Endothelial cell of umbilical vein (primary cell): ENCODE results near the gene HNRNPU. TPM values are rescaled to one million over a fixed set of nuclear protein-coding genes. Genes with fewer than 3 reads are reported as not detected.

Source experiments
- BruUV-seq: library from RNA; stranded (reverse); fragments of 400-500 nt; replicated peaks from 2 replicates; lab custom pipeline; 2021; lab: Mats Ljungman, UMichigan
- CTCF ChIA-PET: fragments of 300-600, 350-600 bp; sonication (Branson Sonifier 250); formaldehyde crosslinking; loops from one replicate; lab custom pipeline; 2021; ENCODE audit warnings: antibody characterized with exemption, inconsistent platforms; lab: Charles Lee
- POLR2A ChIA-PET: fragments of 300-600, 350-600 bp; sonication (Branson Sonifier 250); formaldehyde crosslinking; loops from one replicate; lab custom pipeline; 2021; ENCODE audit warnings: antibody characterized with exemption, inconsistent platforms; lab: Charles Lee
- DNase-seq: peaks from one replicate; pipeline ENCODE4 v3.0.0-alpha.2; 2011; ENCODE audit warnings: low read depth, low spot score
- FAIRE-seq: peaks from 2 replicates; lab custom pipeline; 2011; peaks lifted over from hg19 to GRCh38; lab: Jason Lieb, UNC
- H2AFZ ChIP-seq: 2 replicates; pipeline ENCODE4 v1.6.0; 2012; ENCODE audit warnings: low read depth, low read length, control low read depth, inconsistent platforms
- H3K27ac ChIP-seq: 2 replicates; pipeline ENCODE4 v1.5.1; 2011; ENCODE audit warnings: low read depth, mild to moderate bottlenecking, control low read depth, low read length, moderate library complexity; ENCODE audit not compliant: insufficient read depth
- H3K27me3 ChIP-seq, 2 experiments: 2 replicates each; pipeline versions ENCODE4 v1.6.0 to v1.6.1; 2011; ENCODE audit warnings: low read length in 2 of 2, mixed read lengths in 1 of 2; ENCODE audit not compliant: control insufficient read depth in 2 of 2, insufficient read depth in 2 of 2
- H3K36me3 ChIP-seq, 2 experiments: 2 replicates in 1 of 2; 3 replicates in 1 of 2; pipeline ENCODE4 v1.5.1; 2011; ENCODE audit warnings: low read length in 2 of 2, mild to moderate bottlenecking in 1 of 2, moderate library complexity in 1 of 2; ENCODE audit not compliant: control insufficient read depth in 2 of 2, insufficient read depth in 2 of 2; ENCODE audit errors: extremely low read depth in 1 of 2
- H3K4me1 ChIP-seq: 3 replicates; pipeline ENCODE4 v1.5.1; 2011; ENCODE audit warnings: mild to moderate bottlenecking, low read length; ENCODE audit not compliant: control insufficient read depth, insufficient read depth; ENCODE audit errors: extremely low read depth
- H3K4me2 ChIP-seq: 2 replicates; pipeline ENCODE4 v1.6.1; 2011; ENCODE audit warnings: low read length, control low read depth, mixed read lengths; ENCODE audit not compliant: insufficient read depth
- H3K4me3 ChIP-seq, 3 experiments: fragments of 200-600 bp in 1 of 3; sonication (generic), shearing (Covaris generic) in 1 of 3; replicated peaks in 1 of 3; 2 replicates each; pipeline ENCODE4 v1.5.1; 2011 to 2016; ENCODE audit warnings: control low read depth in 3 of 3, low read length in 3 of 3, mild to moderate bottlenecking in 2 of 3, inconsistent platforms in 1 of 3, low read depth in 1 of 3, moderate library complexity in 1 of 3; ENCODE audit not compliant: insufficient read depth in 1 of 3
- H3K79me2 ChIP-seq: 2 replicates; pipeline ENCODE4 v1.6.0; 2012; ENCODE audit warnings: low read length, inconsistent platforms; ENCODE audit not compliant: control insufficient read depth, insufficient read depth
- H3K9ac ChIP-seq: replicated peaks from 2 replicates; pipeline ENCODE3; 2011; ENCODE audit warnings: low read length, control low read depth; ENCODE audit not compliant: insufficient read depth; ENCODE audit errors: extremely low read depth
- H3K9me1 ChIP-seq: replicated peaks from 3 replicates; pipeline ENCODE4 v1.6.0; 2011; ENCODE audit warnings: mild to moderate bottlenecking, low read length; ENCODE audit not compliant: control insufficient read depth, insufficient read depth; ENCODE audit errors: extremely low read depth
- H3K9me3 ChIP-seq: replicated peaks from 2 replicates; pipeline ENCODE4 v1.5.1; 2012; ENCODE audit warnings: low read length, inconsistent platforms; ENCODE audit not compliant: control insufficient read depth, insufficient read depth
- H4K20me1 ChIP-seq: replicated peaks from 2 replicates; pipeline ENCODE3; 2011; ENCODE audit warnings: mild to moderate bottlenecking, low read length; ENCODE audit not compliant: control insufficient read depth, insufficient read depth; ENCODE audit errors: extremely low read depth
- CTCF ChIP-seq, 2 donors: IDR thresholded peaks; 1 replicate in 1 of 2; 2 replicates in 1 of 2; pipeline ENCODE4 v1.5.1; 2011; ENCODE audit warnings: low read length in 2 of 2, mild to moderate bottlenecking in 2 of 2, moderate library complexity in 2 of 2, control low read depth in 1 of 2, inconsistent platforms in 1 of 2, low read depth in 1 of 2; ENCODE audit not compliant: insufficient read depth in 1 of 2; ENCODE audit errors: extremely low read depth in 1 of 2
- EZH2 ChIP-seq: IDR thresholded peaks from 2 replicates; pipeline ENCODE4 v1.6.1; 2012; ENCODE audit warnings: borderline replicate concordance, low read depth, mild to moderate bottlenecking, moderate library complexity, low read length, inconsistent platforms; ENCODE audit not compliant: severe bottlenecking
- FOS ChIP-seq: IDR thresholded peaks from 2 replicates; pipeline ENCODE4 v1.6.1; 2011; ENCODE audit warnings: mild to moderate bottlenecking, low read length, moderate library complexity, borderline replicate concordance; ENCODE audit not compliant: insufficient read depth
- GATA2 ChIP-seq: IDR thresholded peaks from 2 replicates; pipeline ENCODE4 v1.7.0; 2011; ENCODE audit warnings: low read depth, mild to moderate bottlenecking, moderate library complexity, mixed read lengths, low read length; ENCODE audit not compliant: insufficient read length, insufficient read depth
- JUN ChIP-seq: IDR thresholded peaks from 2 replicates; pipeline ENCODE4 v1.6.1; 2011; ENCODE audit warnings: borderline replicate concordance, low read depth; ENCODE audit not compliant: insufficient read length, insufficient read depth
- MAX ChIP-seq: IDR thresholded peaks from 2 replicates; pipeline ENCODE4 v1.6.1; 2011; ENCODE audit not compliant: insufficient read depth, insufficient read length
- MYC ChIP-seq: IDR thresholded peaks from one replicate; pipeline ENCODE4 v1.6.1; 2011; ENCODE audit warnings: mild to moderate bottlenecking, low read depth, low read length
- POLR2A ChIP-seq: IDR thresholded peaks from 2 replicates; pipeline ENCODE4 v1.6.1; 2012; ENCODE audit warnings: low read depth, mild to moderate bottlenecking, control low read depth, low read length
- POLR2AphosphoS5 ChIP-seq: IDR thresholded peaks from 2 replicates; pipeline ENCODE4 v1.6.1; 2012; ENCODE audit warnings: low read depth, mild to moderate bottlenecking, control low read depth, low read length, moderate library complexity; ENCODE audit not compliant: insufficient read depth
- dilution Hi-C: fragments of 300-500 bp; cut with MboI; formaldehyde crosslinking; loops from one replicate; pipeline ENCODE4 v1.15.0; 2019; ENCODE audit warnings: low sequenced_read_pairs; ENCODE audit not compliant: extremely low pct_ligation_motif_present
- intact Hi-C: fragments of 100-400 bp; cut with micrococcal nuclease; formaldehyde crosslinking; loops from one replicate; pipeline ENCODE4 v1.10.0; 2022
- polyA plus RNA-seq, 4 experiments: library from polyadenylated mRNA; depleted of rRNA in 3 of 4; stranded (reverse) in 3 of 4; unstranded in 1 of 4; fragments of >200 nt; gene quantifications; 2 replicates each; pipeline versions ENCODE4 v1.2.1 to v1.2.3, GENCODE V29; 2011 to 2012; ENCODE audit warnings: missing spikeins in 1 of 4
- total RNA-seq: library from RNA; stranded (reverse); gene quantifications from 2 replicates; pipeline ENCODE4 v1.2.3, GENCODE V29; 2021

Gene HNRNPU
- total and polyA plus RNA-seq, 2 donors (not counting 3 experiments of a cell fraction or from before 2014, with no cell fraction given) = 68.7 to 417 TPM

GRCh38 chr1:244840219-244840794 is 24.0 kb downstream of the HNRNPU start:
- Histone ChIP-seq H3K36me3 (peaks cover 8 to 37% of the 10 kb centered on the region in 2 experiments), H3K9ac (no peak overlapping the region), H3K4me3 (no peak overlapping the region), H3K9me1 (no peaks in the 10 kb centered on the region), H3K4me1 (peaks cover 16% of the 10 kb centered on the region), H3K4me2 (no peak overlapping the region), H3K9me3 (no peaks in the 10 kb centered on the region), H4K20me1 (no peaks in the 10 kb centered on the region), H3K79me2 (peaks cover 70% of the 10 kb centered on the region), H3K27ac (no peak overlapping the region), H3K27me3 (no peaks in the 10 kb centered on the region), H2AFZ (no peak overlapping the region)
- DNase-seq (no peak), FAIRE-seq (no peak)
- no peak for TF ChIP-seq CTCF (IDR thresholded peaks at IDR 0.05; ENCODE audit: extremely low read depth in 1 of 2, insufficient read depth in 1 of 2, low read depth in 1 of 2, low read length in 2 of 2)
- no peak for TF ChIP-seq JUN
- ChIA-PET CTCF (interaction anchor here (0.5 to 2.1 kb wide), 3 partner anchors 22 to 202 kb away, joined by 3 to 10 read pairs (median 4); no protein-coding TSS in a partner anchor), POLR2A (no interaction called here)
- dilution Hi-C loops (no loop called here), intact Hi-C loops (no loop called here)
- no TSS peak for BruUV-seq

GRCh38 chr1:244839656-244840055 is 24.7 kb downstream of the HNRNPU start:
- TF ChIP-seq MAX (no peak), POLR2A (no peak), CTCF (IDR thresholded peaks at IDR 0.05; ENCODE audit: extremely low read depth in 1 of 2, insufficient read depth in 1 of 2, low read depth in 1 of 2, low read length in 2 of 2) (no peak), FOS (no peak), POLR2AphosphoS5 (no peak), MYC (no peak), EZH2 (no peak), GATA2 (no peak)
- dilution Hi-C loops (no loop called here), intact Hi-C loops (loop anchor here (10.0 kb wide), 2 partner anchors 385 to 495 kb away; partner anchors contain the start of gene ADSS2)
- H2AFZ ChIP-seq = no peak overlapping the region
- ChIA-PET CTCF (interaction anchor here (1.2 to 2.1 kb wide), 2 partner anchors 32 to 203 kb away, joined by 4 to 10 read pairs; no protein-coding TSS in a partner anchor), POLR2A (interaction anchor here (1.2 kb wide), 1 partner anchor 10 kb away, joined by 3 read pairs; no protein-coding TSS in a partner anchor)
- no peak overlapping the region for H3K4me3 ChIP-seq
- no peak overlapping the region for H3K27ac ChIP-seq
- H3K9me1 ChIP-seq = no peaks in the 10 kb centered on the region
- no peaks in the 10 kb centered on the region for H3K9me3 ChIP-seq
- no peaks in the 10 kb centered on the region for H4K20me1 ChIP-seq
- H3K36me3 ChIP-seq = peaks cover 8 to 35% of the 10 kb centered on the region in 2 experiments
- DNase-seq = no peak
- H3K27me3 ChIP-seq = no peaks in the 10 kb centered on the region
- H3K79me2 ChIP-seq = peaks cover 70% of the 10 kb centered on the region
- FAIRE-seq = no peak
- H3K9ac ChIP-seq = no peak overlapping the region
- BruUV-seq = no TSS peak
- no peak overlapping the region for H3K4me2 ChIP-seq
- H3K4me1 ChIP-seq = peaks cover 16% of the 10 kb centered on the region
